ENCODE data around the gene GNB4. TPM values are rescaled to one million over a fixed set of nuclear protein-coding genes. Genes with fewer than 3 reads are reported as not detected.
A peak's percentile ranks its signal among the peaks of the same experiment; 100 is the strongest.

GNB4 gene
- total and polyA plus RNA-seq, 9 of the 15 experiments (the other 6 are each of a cell fraction or from before 2014, with no cell fraction given), result 6.8 to 36.7 (median 21.4) TPM

- no peak for TF ChIP-seq TCFL5 (CRISPR knock-in tag; conservative IDR thresholded peaks at IDR 0.05)
- TF ChIP-seq ATF4 (CRISPR knock-in tag; IDR thresholded peaks at IDR 0.05), result 0 out of 2 replicates have a peak, but pooled peaks have one; percentile 5
- TF ChIP-seq TEAD4 (IDR thresholded peaks at IDR 0.05; ENCODE audit: low read length), result peak; percentile 100
- TF ChIP-seq TEAD4 (CRISPR knock-in tag; IDR thresholded peaks at IDR 0.05; ENCODE audit: borderline replicate concordance), result no peak
- TF ChIP-seq RREB1 (CRISPR knock-in tag; IDR thresholded peaks at IDR 0.05), result no peak
- no peak for TF ChIP-seq GTF2F1 (IDR thresholded peaks at IDR 0.05; ENCODE audit: low read depth, low read length)
- peak; percentile 99 for TF ChIP-seq DPF2 (IDR thresholded peaks at IDR 0.05)
- TF ChIP-seq RBBP5 (IDR thresholded peaks at IDR 0.05; ENCODE audit: borderline replicate concordance, insufficient read depth, low read length, poor library complexity, severe bottlenecking), result peak; percentile 49
- no peak for TF ChIP-seq COPS2 (conservative IDR thresholded peaks at IDR 0.05)
- TF ChIP-seq FOXK1 (CRISPR knock-in tag; IDR thresholded peaks at IDR 0.05; ENCODE audit: borderline replicate concordance), result no peak
- peak; percentile 96 for TF ChIP-seq POLR2AphosphoS5 (IDR thresholded peaks at IDR 0.05; ENCODE audit: control insufficient read depth, insufficient read depth, low read depth, low read length)
- 0 out of 2 replicates have a peak, but pooled peaks have one; percentile 57 for TF ChIP-seq ZNF644 (tag; IDR thresholded peaks at IDR 0.05; ENCODE audit: low read depth)
- TF ChIP-seq MLLT1 (IDR thresholded peaks at IDR 0.05), result 0 out of 4 replicates have a peak, but pooled peaks of 1 of the 2 experiments have one; percentile 30
- peak; percentile 94 for TF ChIP-seq GATA2 (CRISPR knock-in tag; IDR thresholded peaks at IDR 0.05)
- TF ChIP-seq KLF16 (IDR thresholded peaks at IDR 0.05), result peak; percentile 93
- no peak for TF ChIP-seq USF1 (CRISPR knock-in tag; IDR thresholded peaks at IDR 0.05)
- no peak for TF ChIP-seq ZFPM2 (CRISPR knock-in tag; IDR thresholded peaks at IDR 0.05)
- 0 out of 2 replicates have a peak, but pooled peaks have one; percentile 36 for TF ChIP-seq MYNN (IDR thresholded peaks at IDR 0.05)
- no peak for TF ChIP-seq MYNN (CRISPR knock-in tag; IDR thresholded peaks at IDR 0.05)
Measured at GRCh38 chr3:179375091-179375999, 75.9 kb downstream of the GNB4 start (continued).

Data from K562 (cell line).